Cardiac fibroblast (primary cell): Measurements from ENCODE around the gene SCAF8.

Experiments used
- DNase-seq, 2 donors: peaks; one replicate each; pipeline versions ENCODE4 v3.0.0 to v3.0.0-alpha.2; 2010; ENCODE audit warnings: low read depth in 2 of 2
- H3K4me3 ChIP-seq, 2 donors: replicated peaks in 1 of 2; 1 replicate in 1 of 2; 2 replicates in 1 of 2; pipeline ENCODE4 v1.5.1; 2011; ENCODE audit warnings: low read depth in 2 of 2, low read length in 2 of 2, mild to moderate bottlenecking in 2 of 2, moderate library complexity in 1 of 2
- CTCF ChIP-seq: IDR thresholded peaks from one replicate; pipeline ENCODE4 v1.5.1; 2011; ENCODE audit warnings: low read depth, mild to moderate bottlenecking, low read length, inconsistent platforms

SCAF8 gene

GRCh38 chr6:154733183-154733625 is at the start of gene SCAF8:
TSS of gene SCAF8 (plus strand) at chr6:154733416. CDS start at chr6:154733901, 485 bp downstream.
- H3K4me3 ChIP-seq, result peak within 1 kb of the TSS; percentile 68 to 81
- TF ChIP-seq CTCF, result peak; percentile 38
- DNase-seq, result peak; percentile 78 to 87

- DNase-seq, result peak; percentile 51 to 56
- no peak overlapping the region for H3K4me3 ChIP-seq
- no peak for TF ChIP-seq CTCF
Measured at GRCh38 chr6:154683756-154684523, 49.3 kb upstream of the SCAF8 start.

GRCh38 chr6:154686162-154686561 is 47.1 kb upstream of the SCAF8 start:
- H3K4me3 ChIP-seq, result no peak overlapping the region
- no peak for DNase-seq
- no peak for TF ChIP-seq CTCF

- TF ChIP-seq CTCF, result no peak
- no peak overlapping the region for H3K4me3 ChIP-seq
- DNase-seq, result no peak
Measured at GRCh38 chr6:154689493-154690255, 43.5 kb upstream of the SCAF8 start.

GRCh38 chr6:154690857-154691256 is 42.4 kb upstream of the SCAF8 start:
- no peak overlapping the region for H3K4me3 ChIP-seq
- DNase-seq, result no peak
- no peak for TF ChIP-seq CTCF

GRCh38 chr6:154696661-154697060 is 36.6 kb upstream of the SCAF8 start:
- DNase-seq, result no peak
- H3K4me3 ChIP-seq, result no peak overlapping the region
- TF ChIP-seq CTCF, result no peak
